ENCODE measurements around the gene SLC4A1AP.

DNA sequence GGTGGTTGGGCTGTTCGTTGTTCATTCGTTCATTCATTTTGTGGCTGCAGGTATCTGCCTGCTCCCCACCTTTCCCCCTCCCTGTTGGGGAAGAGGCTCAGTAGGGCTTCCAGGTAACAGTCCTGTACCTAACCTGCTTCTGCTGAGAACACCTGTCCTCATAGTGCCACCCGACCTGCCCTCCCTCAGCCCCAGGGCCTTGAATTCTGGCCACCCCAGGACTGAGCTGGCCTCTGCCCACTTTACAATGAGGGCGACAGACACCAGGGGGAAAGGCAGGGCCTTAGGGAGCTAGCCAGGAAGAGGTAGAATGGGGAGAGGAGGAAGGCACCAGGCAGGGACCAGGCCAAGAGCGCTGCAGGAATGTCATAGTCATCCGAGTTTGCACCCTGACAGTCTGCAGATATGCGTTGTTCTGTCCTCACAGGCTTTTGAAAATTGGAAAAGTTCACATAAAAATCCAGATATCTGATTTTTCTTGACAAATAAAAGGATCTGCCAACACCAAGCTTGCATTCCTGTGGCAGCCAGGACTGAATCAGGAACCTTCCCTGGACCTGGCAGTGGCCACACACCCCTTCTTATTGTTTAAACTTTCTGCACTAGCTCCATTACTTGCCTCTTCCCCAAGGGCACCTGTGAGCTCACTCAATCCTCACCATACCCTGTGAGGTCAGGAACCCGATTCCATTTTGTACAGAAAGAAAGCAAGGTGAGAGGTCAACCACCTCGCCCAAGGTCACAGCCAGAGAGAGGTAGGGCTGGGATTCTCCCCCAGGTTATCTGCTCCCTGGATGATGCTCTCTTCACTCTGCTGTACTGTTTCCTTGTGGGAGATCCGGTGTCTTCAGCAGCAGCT is 72.6 kb downstream of the SLC4A1AP start:
- TF ChIP-seq CTCF (IDR thresholded peaks at IDR 0.05; ENCODE audit: low read depth, low read length, missing input control) (no peak), JUND (IDR thresholded peaks at IDR 0.05) (no peak), RXRA (IDR thresholded peaks at IDR 0.05) (peak; percentile 71 to 86), HNF4A (conservative IDR thresholded peaks at IDR 0.05) (peak; percentile 7 to 44)
